ENCODE data around the gene OCSTAMP.

DNA sequence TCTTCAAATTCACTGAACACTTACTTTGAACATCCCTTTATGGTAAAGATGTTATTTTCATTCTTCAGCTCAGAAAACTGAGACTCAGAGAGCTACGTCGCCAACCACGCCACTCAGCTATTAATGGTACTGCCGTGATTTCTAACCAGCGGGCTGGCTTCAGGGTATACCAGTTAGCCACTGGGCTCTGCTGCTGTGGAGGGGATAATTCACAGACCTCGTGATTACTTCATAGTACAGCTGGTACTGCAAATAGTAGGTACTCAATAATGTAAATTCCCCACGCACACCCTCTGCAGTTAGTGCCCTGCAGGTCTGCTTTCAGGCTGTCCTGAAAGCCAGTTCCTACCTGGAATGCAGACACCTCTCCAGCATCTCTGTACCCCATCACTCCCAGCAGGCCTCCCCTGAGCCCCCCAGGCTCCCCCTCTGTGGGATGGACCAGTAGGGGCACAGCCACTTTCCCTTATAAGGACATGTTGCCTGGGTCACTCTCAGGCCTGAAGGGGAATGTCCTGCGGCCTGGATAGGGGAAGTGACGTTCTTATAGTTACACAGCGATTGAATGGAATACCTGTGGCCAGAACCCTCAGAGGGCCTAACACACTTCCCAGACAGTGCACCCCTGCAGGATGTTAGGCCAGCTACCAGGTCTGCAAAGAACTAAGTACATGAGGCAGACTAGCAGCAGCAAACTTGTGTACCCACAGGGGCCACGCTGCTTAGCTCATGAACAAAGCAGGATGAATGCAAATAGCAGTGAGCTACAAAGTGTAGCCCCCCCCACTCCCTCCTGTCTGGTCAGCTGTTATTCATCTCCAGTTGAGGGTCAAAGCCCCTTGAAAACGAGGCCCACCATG lies 1.3 kb upstream of the OCSTAMP start:
- TF ChIP-seq POLR2AphosphoS5 (IDR thresholded peaks at IDR 0.05; ENCODE audit: insufficient read depth, low read depth, low read length) = no peak
- TF ChIP-seq, protein P1, sequence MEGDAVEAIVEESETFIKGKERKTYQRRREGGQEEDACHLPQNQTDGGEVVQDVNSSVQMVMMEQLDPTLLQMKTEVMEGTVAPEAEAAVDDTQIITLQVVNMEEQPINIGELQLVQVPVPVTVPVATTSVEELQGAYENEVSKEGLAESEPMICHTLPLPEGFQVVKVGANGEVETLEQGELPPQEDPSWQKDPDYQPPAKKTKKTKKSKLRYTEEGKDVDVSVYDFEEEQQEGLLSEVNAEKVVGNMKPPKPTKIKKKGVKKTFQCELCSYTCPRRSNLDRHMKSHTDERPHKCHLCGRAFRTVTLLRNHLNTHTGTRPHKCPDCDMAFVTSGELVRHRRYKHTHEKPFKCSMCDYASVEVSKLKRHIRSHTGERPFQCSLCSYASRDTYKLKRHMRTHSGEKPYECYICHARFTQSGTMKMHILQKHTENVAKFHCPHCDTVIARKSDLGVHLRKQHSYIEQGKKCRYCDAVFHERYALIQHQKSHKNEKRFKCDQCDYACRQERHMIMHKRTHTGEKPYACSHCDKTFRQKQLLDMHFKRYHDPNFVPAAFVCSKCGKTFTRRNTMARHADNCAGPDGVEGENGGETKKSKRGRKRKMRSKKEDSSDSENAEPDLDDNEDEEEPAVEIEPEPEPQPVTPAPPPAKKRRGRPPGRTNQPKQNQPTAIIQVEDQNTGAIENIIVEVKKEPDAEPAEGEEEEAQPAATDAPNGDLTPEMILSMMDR (IDR thresholded peaks at IDR 0.05; ENCODE audit: extremely low read depth in 1 of 2, insufficient read depth in 1 of 2, low read depth in 1 of 2, low read length in 2 of 2) = no peak
- no peak for TF ChIP-seq EZH2 (IDR thresholded peaks at IDR 0.05; ENCODE audit: borderline replicate concordance, low read depth, low read length, severe bottlenecking)
- no peak for TF ChIP-seq POLR2A (IDR thresholded peaks at IDR 0.05; ENCODE audit: low read depth, low read length)
- TF ChIP-seq, protein P2, sequence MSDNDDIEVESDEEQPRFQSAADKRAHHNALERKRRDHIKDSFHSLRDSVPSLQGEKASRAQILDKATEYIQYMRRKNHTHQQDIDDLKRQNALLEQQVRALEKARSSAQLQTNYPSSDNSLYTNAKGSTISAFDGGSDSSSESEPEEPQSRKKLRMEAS (IDR thresholded peaks at IDR 0.05; ENCODE audit: insufficient read depth, insufficient read length) = no peak

Data from endothelial cell of umbilical vein (primary cell).